Bone marrow (tissue), 2 donors: Measurements from ENCODE around the gene CTF1.
"Not testable (repeated sequence)": the region's sequence is repeated elsewhere in the genome, so short reads cannot be mapped to it uniquely, and the experiment has no call there.

ENCODE experiments used
- DNase-seq, 2 donors: peaks; one replicate each; lab custom pipeline; 2025; lab: John Stamatoyannopoulos, UW

Gene CTF1

DNA sequence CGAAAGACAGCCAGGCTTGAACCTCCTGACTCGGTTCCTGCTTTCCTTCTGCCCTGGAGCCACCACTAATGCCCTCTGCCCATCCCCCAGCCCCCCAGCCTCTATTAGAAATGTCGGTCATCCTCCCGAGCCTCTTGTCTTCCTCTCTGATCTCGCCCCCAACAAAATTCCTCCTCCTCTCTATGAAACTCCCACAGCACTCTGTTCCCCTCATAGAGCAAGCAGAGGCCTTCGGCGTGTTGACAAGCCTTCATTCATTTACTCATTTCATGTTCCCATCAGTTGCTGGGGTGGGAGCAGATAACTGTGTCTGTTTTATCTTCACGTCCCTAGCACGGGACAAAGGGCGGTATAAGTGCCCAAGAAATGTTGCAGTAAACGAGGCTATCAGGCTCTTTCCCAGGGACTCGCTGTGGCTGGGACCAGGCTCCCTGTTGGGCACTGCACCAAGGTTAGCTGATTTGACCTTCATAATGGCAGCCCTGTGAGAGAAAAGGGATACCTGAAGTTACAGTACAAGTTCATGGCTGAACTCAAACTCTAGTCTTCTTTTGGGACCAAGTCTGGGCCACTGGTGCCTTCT lies 34.7 kb downstream of the CTF1 start:
- DNase-seq, result no peak

DNA sequence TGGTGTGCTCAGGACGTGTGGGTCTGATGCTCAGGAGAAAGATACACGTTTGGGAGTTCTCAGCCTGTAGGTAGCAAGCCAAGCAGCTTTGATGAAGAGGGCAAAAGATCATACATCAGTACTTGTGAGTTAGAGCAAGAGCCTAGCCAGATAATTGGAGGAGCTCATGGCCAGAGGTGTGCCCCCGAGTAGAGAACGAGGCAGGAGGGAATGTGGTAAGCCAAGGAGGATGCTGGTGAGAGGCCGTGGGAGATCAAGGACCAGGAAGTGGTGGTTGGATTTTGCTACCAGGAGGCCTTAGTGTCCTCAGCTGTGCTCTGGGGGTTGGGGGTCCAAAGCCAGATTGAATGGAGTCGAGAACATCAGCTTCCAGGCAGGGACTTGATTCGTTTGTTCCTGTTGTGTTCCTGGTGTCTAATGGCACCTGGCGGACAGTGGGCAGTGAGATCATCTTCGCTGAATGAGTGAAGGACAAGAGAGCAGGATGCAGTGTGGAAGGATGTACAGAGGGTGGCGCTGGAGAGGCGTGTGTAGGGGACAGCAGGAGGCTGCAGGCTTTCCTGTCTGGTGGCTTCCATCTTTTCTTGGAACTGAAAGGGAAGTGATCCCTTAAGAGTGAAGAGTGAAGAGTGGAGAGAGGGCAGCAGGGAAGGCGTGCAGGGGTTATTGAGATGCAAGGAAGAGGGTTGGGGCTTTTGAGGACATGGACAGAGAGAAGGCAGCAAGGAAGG lies 38.6 kb downstream of the CTF1 start:
- DNase-seq, result peak; percentile 16 to 52

GRCh38 chr16:30937692-30938091 lies 41.3 kb downstream of the CTF1 start:
- DNase-seq, result no peak

DNA sequence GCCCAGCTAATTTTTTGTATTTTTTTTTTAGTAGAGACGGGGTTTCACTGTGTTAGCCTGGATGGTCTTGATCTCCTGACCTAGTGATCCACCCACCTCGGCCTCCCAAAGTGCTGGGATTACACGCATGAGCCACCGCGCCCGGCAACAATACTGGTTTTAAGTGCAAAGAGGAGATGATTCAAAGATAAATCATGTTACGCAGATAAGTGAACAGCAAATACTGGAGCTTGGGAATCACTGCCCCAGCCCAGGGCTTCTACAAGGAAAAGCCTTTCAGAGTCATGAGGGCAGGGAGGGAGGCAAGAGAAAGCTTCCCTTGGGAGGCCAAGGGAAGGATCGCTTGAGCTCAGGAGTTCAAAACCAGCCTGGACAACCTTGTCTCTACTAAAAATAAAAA lies 43.2 kb downstream of the CTF1 start:
- not testable (repeated sequence) for DNase-seq

- peak; percentile 36 to 48 for DNase-seq
These were observed 45.4 kb downstream of the CTF1 start for GRCh38 chr16:30941600-30942425.

DNA sequence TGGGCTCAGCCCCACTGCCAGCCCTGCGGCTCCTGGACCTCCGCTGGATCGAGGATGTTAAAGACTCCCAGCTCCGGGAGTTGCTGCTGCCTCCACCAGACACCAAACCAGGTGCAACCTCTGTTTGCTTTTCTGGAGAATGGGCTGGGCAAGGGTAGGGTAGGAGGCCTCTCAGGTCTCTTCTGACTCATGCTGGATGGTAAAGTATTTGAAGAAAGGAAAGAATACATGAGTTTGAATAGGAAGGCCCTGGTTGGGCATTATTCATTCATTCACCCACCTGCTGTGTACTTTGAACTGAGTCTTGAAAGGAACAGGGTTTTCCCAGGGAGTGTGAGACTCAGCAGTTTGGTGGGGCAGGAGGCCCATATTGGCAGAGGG lies 46.0 kb downstream of the CTF1 start:
- no peak for DNase-seq

GRCh38 chr16:30944352-30944751 lies 47.9 kb downstream of the CTF1 start:
- DNase-seq, result no peak

GRCh38 chr16:30946671-30947540 lies 50.5 kb downstream of the CTF1 start:
- no peak for DNase-seq

DNA sequence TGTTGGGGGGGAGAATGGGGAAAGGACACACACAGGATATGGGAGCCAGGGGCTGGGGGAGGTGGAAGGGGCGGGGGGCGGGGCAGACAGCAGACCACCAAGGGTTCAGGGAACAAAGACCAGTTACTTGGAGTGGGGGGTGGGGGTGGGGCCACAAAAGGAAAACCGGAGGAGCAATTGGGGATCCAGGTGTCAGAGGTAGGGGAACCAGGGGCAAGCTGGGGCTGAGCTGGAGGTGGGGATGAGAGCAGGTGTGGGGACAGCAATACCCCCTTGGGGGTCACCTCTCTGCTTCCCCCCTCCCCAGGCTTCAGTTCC lies 51.1 kb downstream of the CTF1 start:
- no peak for DNase-seq

DNA sequence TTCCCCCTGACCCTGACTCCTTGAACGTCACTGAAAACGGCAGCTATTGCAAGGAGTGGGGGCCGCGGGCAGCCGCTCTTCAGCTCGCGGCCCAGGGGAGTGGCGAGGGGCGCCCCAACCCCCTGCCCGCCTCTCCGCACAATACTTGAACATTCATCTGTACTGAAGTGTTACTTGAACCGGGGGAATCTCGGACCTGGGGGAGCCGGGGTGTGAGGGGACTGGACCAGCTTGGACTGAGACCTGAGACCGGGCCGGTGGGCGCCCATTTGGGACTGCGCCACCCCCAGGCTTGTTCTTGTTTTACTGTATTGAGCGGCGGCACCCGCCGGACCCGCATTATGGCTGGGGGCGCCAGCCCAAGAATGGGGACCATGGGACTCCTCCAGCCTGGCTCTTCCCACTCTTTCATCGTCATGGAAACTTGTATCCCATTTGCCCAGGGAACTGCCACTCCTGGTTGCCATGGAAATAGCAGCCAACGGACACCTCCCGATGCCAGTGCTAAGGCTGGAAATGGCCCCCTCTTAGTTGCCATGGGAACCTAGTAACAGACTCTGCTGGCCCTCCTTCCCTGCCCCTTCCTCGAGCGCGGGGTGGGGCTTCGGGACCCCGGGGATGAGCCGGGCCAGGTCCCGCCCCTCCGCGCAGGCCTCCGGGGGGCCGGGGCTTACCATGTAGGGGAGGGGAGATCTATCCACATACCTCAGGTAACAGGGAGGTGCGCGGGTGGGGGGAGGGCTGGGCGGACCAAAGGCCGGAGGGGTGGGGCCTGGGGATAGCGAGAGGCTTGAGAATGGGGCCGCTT lies 51.6 kb downstream of the CTF1 start:
- no peak for DNase-seq

DNA sequence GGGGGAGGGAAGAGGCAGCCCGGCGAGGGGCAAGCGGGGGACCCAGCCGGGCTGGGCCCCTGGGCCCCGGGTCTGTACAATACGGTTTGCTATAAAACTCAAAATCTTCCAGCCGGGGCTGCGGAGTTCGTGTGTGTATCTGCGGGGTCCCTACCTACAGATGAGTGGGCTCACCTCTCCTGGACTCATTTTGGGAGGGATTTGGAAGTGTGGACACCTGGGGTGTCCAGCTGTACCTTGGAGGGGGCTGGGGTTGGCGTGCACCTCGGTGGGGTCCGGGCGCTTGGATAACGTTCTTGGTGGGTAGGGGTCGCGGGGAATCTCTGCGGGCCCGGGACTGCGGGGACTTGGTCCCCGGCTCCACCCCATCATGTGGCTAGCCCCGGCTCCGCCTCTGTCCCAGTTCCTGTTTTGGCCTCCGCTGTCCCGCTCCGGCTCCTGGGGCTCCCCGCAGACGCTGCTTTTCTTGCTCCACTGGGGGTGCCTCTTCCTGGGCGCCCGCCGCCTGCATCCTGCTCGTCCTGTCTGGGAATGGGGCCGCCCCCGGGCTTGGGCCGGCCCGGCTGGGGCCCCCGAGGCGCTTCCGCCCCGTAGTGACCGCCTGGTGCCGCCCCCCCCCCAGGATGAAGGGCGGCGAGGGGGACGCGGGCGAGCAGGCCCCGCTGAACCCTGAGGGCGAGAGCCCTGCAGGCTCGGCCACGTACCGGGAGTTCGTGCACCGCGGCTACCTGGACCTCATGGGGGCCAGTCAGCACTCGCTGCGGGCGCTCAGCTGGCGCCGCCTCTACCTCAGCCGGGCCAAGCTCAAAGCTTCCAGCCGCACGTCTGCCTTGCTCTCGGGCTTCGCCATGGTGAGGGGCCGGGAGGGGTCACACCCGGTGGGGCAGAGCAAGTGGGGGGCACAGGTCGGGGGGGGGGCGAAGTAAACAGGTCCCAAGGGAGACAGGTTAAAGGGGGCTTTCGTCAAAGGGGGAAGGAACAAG lies 52.5 kb downstream of the CTF1 start, which contains the start of gene ORAI3:
Gene ORAI3 (plus strand): TSS at position 402 of the 983 bp plus-strand sequence. CDS start 222 bp downstream, at position 624.
- DNase-seq, result peak; percentile 45 to 47

DNA sequence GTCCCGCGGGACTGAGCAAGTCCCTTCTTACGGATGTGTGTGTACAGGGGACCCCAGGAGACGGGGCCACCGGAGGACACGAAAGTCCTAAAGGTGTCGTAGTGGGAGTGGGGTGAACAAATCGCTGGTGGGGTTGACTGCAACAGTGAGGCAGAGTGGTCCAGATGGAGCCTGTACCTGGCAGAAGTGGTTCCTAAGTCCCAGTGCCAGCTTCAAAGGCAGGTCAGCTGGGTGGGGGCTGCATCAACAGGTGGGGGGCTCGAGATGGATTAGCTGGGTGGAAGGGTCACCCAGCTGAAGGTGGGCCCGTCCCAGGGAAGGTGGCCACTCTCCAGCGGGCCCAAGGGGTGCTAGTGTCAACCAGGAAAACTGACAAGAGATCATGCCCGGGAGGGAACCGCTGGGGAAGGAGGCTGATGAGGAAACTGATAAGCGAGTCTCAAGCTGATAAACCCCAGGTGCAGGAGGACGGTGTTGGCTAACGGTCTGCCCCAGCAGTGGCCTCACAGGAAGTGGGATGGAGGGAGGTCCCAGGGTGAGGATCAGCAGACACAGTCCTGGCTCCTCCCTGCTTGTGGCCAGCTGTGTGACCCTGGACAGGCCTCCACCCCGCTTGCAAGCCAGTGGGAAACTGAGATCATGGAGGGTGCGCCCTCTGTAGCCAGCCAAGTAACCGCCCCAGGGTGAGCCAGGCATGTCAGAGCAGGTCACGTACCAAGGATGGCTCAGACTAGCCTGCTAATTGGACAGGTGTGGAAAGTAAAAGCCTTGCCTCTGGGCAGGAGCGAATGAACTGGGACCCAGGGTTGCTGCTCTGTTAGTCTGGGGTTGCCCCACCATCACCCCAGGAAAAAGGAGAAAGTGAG lies 53.5 kb downstream of the CTF1 start:
- DNase-seq, result peak; percentile 11 to 32

- no peak for DNase-seq
These were observed 54.2 kb downstream of the CTF1 start for GRCh38 chr16:30950516-30951065.

DNA sequence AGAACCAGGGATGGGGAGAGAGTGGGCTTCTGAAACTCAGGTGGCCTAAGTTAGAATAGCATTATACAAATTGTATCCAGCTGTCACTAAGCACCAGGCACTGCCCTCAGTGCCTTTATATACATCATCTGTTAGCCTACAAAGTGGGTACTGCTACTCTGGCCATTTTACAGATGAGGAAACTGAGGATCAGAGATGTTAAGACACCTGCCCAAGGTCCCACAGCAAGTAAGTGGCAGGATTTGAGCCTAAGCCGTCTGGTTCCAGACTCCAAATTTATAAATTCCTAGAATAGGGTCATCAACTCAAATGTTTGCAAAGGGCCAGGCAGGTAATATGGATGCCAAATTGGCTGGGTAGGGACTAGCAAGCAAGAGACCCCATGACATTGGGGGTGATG lies 54.8 kb downstream of the CTF1 start:
- no peak for DNase-seq

DNA sequence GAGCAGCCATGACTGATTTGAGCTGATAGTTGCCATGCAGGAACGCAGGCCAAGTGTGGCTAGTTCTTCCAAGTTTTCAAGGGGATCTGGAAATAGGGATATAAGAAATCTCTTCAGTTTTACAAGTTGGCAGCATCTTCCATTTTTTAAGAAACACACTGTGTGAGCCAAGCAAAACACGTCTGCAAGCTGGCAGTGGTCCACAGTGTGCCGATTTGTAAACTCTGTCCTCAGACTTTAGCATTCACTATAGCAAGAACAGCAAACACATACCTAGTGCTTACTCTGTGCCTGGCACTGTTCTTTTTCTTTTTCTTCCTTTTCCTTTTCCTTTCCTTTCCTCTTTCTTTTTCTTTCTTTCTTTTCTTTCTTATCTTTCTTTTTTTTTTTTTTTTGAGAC lies 55.3 kb downstream of the CTF1 start:
- no peak for DNase-seq

DNA sequence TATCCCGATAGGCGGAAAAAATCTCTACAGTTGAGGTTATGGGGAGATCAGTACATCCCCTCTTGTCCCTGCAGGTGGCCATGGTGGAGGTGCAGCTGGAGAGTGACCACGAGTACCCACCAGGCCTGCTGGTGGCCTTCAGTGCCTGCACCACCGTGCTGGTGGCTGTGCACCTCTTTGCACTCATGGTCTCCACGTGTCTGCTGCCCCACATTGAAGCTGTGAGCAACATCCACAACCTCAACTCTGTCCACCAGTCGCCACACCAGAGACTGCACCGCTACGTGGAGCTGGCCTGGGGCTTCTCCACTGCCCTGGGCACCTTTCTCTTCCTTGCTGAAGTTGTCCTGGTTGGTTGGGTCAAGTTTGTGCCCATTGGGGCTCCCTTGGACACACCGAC lies 56.7 kb downstream of the CTF1 start:
- no peak for DNase-seq
